Vagina (tissue), 2 donors: Measurements from ENCODE around the gene NTNG1. TPM values are rescaled to one million over a fixed set of nuclear protein-coding genes. Genes with fewer than 3 reads are reported as not detected.

Experiments used
- DNase-seq, 2 donors: peaks; one replicate each; pipeline ENCODE4 v3.0.0-alpha.2; 2017; ENCODE audit errors: extremely low spot score in 2 of 2
- H3K27ac ChIP-seq: fragments of 200-600 bp; sonication (generic); one replicate; pipeline ENCODE4 v1.5.1; 2019
- H3K27me3 ChIP-seq: fragments of 200-600 bp; sonication (generic); one replicate; pipeline ENCODE4 v1.5.1; 2019
- H3K36me3 ChIP-seq, 2 donors: fragments of 200-600 bp; sonication (generic); one replicate each; pipeline ENCODE4 v1.5.1; 2017 to 2019
- H3K4me1 ChIP-seq: fragments of 200-600 bp; sonication (generic); one replicate; pipeline ENCODE4 v1.5.1; 2019
- H3K4me3 ChIP-seq, 2 donors: fragments of 200-600 bp; sonication (generic); 1 replicate in 1 of 2; 2 replicates in 1 of 2; pipeline ENCODE4 v1.5.1; 2016 to 2019
- H3K9me3 ChIP-seq: fragments of 200-600 bp; sonication (generic); one replicate; pipeline ENCODE4 v1.5.1; 2019
- CTCF ChIP-seq, 3 experiments: fragments of 450-650 bp in 2 of 3; fragments of 200-600 bp in 1 of 3; sonication (generic) in 1 of 3; IDR thresholded peaks; one replicate each; pipeline ENCODE4 v1.5.1; 2017 to 2019; ENCODE audit warnings: antibody characterized with exemption in 3 of 3, mild to moderate bottlenecking in 2 of 3, moderate library complexity in 2 of 3
- POLR2A ChIP-seq, 2 donors: fragments of 450-650 bp; IDR thresholded peaks; one replicate each; pipeline ENCODE4 v1.6.1; 2017; ENCODE audit warnings: antibody characterized with exemption in 2 of 2, mild to moderate bottlenecking in 2 of 2, moderate library complexity in 2 of 2
- POLR2AphosphoS5 ChIP-seq, 2 donors: sonication (generic); formaldehyde crosslinking; IDR thresholded peaks; one replicate each; pipeline ENCODE4 v1.9.0; 2017; ENCODE audit warnings: antibody characterized with exemption in 2 of 2, mild to moderate bottlenecking in 2 of 2, low read depth in 1 of 2; ENCODE audit not compliant: insufficient read depth in 1 of 2
- intact Hi-C: fragments of 100-400 bp; cut with DNase I; formaldehyde crosslinking; loops from one replicate; pipeline ENCODE4 v1.15.1; 2023
- total RNA-seq: library from RNA; depleted of rRNA; stranded (reverse); fragments of >200 nt; gene quantifications from one replicate; pipeline ENCODE4 v1.2.3, GENCODE V29; 2016

NTNG1 gene
- total RNA-seq, 1 donor from 2014 or later: 6.6 TPM

- H3K9me3 ChIP-seq: no peaks in the 10 kb centered on the region
- intact Hi-C loops: no loop called here
- H3K27me3 ChIP-seq: no peaks in the 10 kb centered on the region
- H3K36me3 ChIP-seq: no peaks in the 10 kb centered on the region
- H3K4me1 ChIP-seq: no peaks in the 10 kb centered on the region
- H3K4me3 ChIP-seq: no peak overlapping the region
- no peak overlapping the region for H3K27ac ChIP-seq
- TF ChIP-seq POLR2A (IDR thresholded peaks at IDR 0.05): no peak
- DNase-seq: no peak
Observed at GRCh38 chr1:107122225-107122624, 18.6 kb upstream of the NTNG1 start.

GRCh38 chr1:107123741-107124140, 17.1 kb upstream of the NTNG1 start:
- no peak for TF ChIP-seq CTCF (IDR thresholded peaks at IDR 0.05)
- TF ChIP-seq POLR2AphosphoS5 (IDR thresholded peaks at IDR 0.05; ENCODE audit: insufficient read depth in 1 of 2, low read depth in 1 of 2): no peak
- TF ChIP-seq POLR2A (IDR thresholded peaks at IDR 0.05): no peak
- Histone ChIP-seq H3K4me3 (no peak overlapping the region), H3K4me1 (no peaks in the 10 kb centered on the region), H3K36me3 (no peaks in the 10 kb centered on the region), H3K9me3 (no peaks in the 10 kb centered on the region), H3K27ac (no peak overlapping the region), H3K27me3 (no peaks in the 10 kb centered on the region)
- intact Hi-C loops: no loop called here
- DNase-seq: no peak

- Histone ChIP-seq H3K4me3 (no peak overlapping the region), H3K4me1 (no peaks in the 10 kb centered on the region), H3K27ac (no peak overlapping the region), H3K36me3 (no peaks in the 10 kb centered on the region), H3K27me3 (no peaks in the 10 kb centered on the region), H3K9me3 (no peaks in the 10 kb centered on the region)
- intact Hi-C loops: no loop called here
- no peak for DNase-seq
- TF ChIP-seq POLR2AphosphoS5 (IDR thresholded peaks at IDR 0.05; ENCODE audit: insufficient read depth in 1 of 2, low read depth in 1 of 2) (no peak), CTCF (IDR thresholded peaks at IDR 0.05) (no peak), POLR2A (IDR thresholded peaks at IDR 0.05) (no peak)
Observed at GRCh38 chr1:107124694-107125093, 16.1 kb upstream of the NTNG1 start.

- Histone ChIP-seq H3K4me1 (no peaks in the 10 kb centered on the region), H3K27me3 (no peaks in the 10 kb centered on the region), H3K27ac (no peak overlapping the region), H3K36me3 (no peaks in the 10 kb centered on the region), H3K4me3 (no peak overlapping the region), H3K9me3 (no peaks in the 10 kb centered on the region)
- intact Hi-C loops: no loop called here
- TF ChIP-seq POLR2A (IDR thresholded peaks at IDR 0.05) (no peak), CTCF (IDR thresholded peaks at IDR 0.05) (no peak), POLR2AphosphoS5 (IDR thresholded peaks at IDR 0.05; ENCODE audit: insufficient read depth in 1 of 2, low read depth in 1 of 2) (no peak)
- DNase-seq: no peak
Observed at GRCh38 chr1:107132195-107132594, 8.6 kb upstream of the NTNG1 start.

- H3K27me3 ChIP-seq: no peaks in the 10 kb centered on the region
- H3K27ac ChIP-seq: no peak overlapping the region
- H3K4me3 ChIP-seq: no peak overlapping the region
- H3K9me3 ChIP-seq: no peaks in the 10 kb centered on the region
- no peaks in the 10 kb centered on the region for H3K4me1 ChIP-seq
- no peaks in the 10 kb centered on the region for H3K36me3 ChIP-seq
- TF ChIP-seq POLR2AphosphoS5 (IDR thresholded peaks at IDR 0.05; ENCODE audit: insufficient read depth in 1 of 2, low read depth in 1 of 2): no peak
- TF ChIP-seq POLR2A (IDR thresholded peaks at IDR 0.05): no peak
- TF ChIP-seq CTCF (IDR thresholded peaks at IDR 0.05): no peak
- intact Hi-C loops: no loop called here
- DNase-seq: no peak
Observed at GRCh38 chr1:107132780-107133179, 8.1 kb upstream of the NTNG1 start.

GRCh38 chr1:107135463-107135862, 5.4 kb upstream of the NTNG1 start:
- Histone ChIP-seq H3K9me3 (no peaks in the 10 kb centered on the region), H3K4me1 (peaks cover 8% of the 10 kb centered on the region), H3K36me3 (no peaks in the 10 kb centered on the region), H3K4me3 (no peak overlapping the region), H3K27me3 (no peaks in the 10 kb centered on the region), H3K27ac (no peak overlapping the region)
- TF ChIP-seq POLR2A (IDR thresholded peaks at IDR 0.05): no peak
- TF ChIP-seq POLR2AphosphoS5 (IDR thresholded peaks at IDR 0.05; ENCODE audit: insufficient read depth in 1 of 2, low read depth in 1 of 2): no peak
- no peak for DNase-seq
- intact Hi-C loops: no loop called here
